HEK293T (cell line): ENCODE data around the gene PCDH10.

Experiments used
- ARNT ChIP-seq: fragments of 450-650 bp; IDR thresholded peaks from 2 replicates; pipeline ENCODE4 v1.6.1; 2017; ENCODE audit warnings: mild to moderate bottlenecking
- BHLHE40 ChIP-seq: fragments of 450-650 bp; IDR thresholded peaks from 2 replicates; pipeline ENCODE4 v1.6.1; 2016; ENCODE audit warnings: mild to moderate bottlenecking, moderate library complexity, borderline replicate concordance
- FOXM1 ChIP-seq: fragments of 450-650 bp; IDR thresholded peaks from 2 replicates; pipeline ENCODE4 v1.6.1; 2017; ENCODE audit warnings: mild to moderate bottlenecking, borderline replicate concordance
- HDGF ChIP-seq: fragments of 450-650 bp; IDR thresholded peaks from 2 replicates; pipeline ENCODE4 v1.6.1; 2017; ENCODE audit warnings: antibody characterized with exemption, borderline replicate concordance
- L3MBTL2 ChIP-seq: fragments of 450-650 bp; conservative IDR thresholded peaks from 2 replicates; pipeline ENCODE4 v1.6.1; 2016; ENCODE audit warnings: mild to moderate bottlenecking
- LEF1 ChIP-seq: fragments of 450-650 bp; IDR thresholded peaks from 2 replicates; pipeline ENCODE4 v1.6.1; 2017; ENCODE audit warnings: mild to moderate bottlenecking, borderline replicate concordance
- PKNOX1 ChIP-seq: fragments of 450-650 bp; IDR thresholded peaks from 2 replicates; pipeline ENCODE4 v1.6.1; 2016
- TARDBP ChIP-seq: fragments of 450-650 bp; IDR thresholded peaks from 2 replicates; pipeline ENCODE4 v1.6.1; 2016
- ZNF384 ChIP-seq: fragments of 450-650 bp; IDR thresholded peaks from 2 replicates; pipeline ENCODE4 v1.6.1; 2016

GRCh38 chr4:133161570-133162295 is 12.6 kb downstream of the PCDH10 start:
- TF ChIP-seq FOXM1 (no peak), PKNOX1 (no peak), HDGF (no peak), LEF1 (no peak), TARDBP (no peak), L3MBTL2 (no peak), ARNT (no peak), ZNF384 (no peak), BHLHE40 (no peak)
